Vagina (tissue), 2 donors: Measurements from ENCODE around the gene ANKRD29.

Experiments
- CTCF ChIP-seq, 3 experiments: fragments of 450-650 bp in 2 of 3; fragments of 200-600 bp in 1 of 3; sonication (generic) in 1 of 3; IDR thresholded peaks; one replicate each; pipeline ENCODE4 v1.5.1; 2017 to 2019; ENCODE audit warnings: antibody characterized with exemption in 3 of 3, mild to moderate bottlenecking in 2 of 3, moderate library complexity in 2 of 3
- POLR2A ChIP-seq, 2 donors: fragments of 450-650 bp; IDR thresholded peaks; one replicate each; pipeline ENCODE4 v1.6.1; 2017; ENCODE audit warnings: antibody characterized with exemption in 2 of 2, mild to moderate bottlenecking in 2 of 2, moderate library complexity in 2 of 2

- TF ChIP-seq CTCF (IDR thresholded peaks at IDR 0.05) = no peak
- TF ChIP-seq POLR2A (IDR thresholded peaks at IDR 0.05) = no peak
These were observed 21.9 kb upstream of the ANKRD29 start for GRCh38 chr18:23684515-23685197.
